Activated CD8-positive, alpha-beta memory T cell treated with anti-CD3 and anti-CD28 coated beads for 48 hours (primary cell): Measurements from ENCODE around the gene TP53.
"Not testable (repeated sequence)": the region's sequence is repeated elsewhere in the genome, so short reads cannot be mapped to it uniquely, and the experiment has no call there.

ENCODE experiments used
- DNase-seq, 3 experiments: peaks; one replicate each; pipeline ENCODE4 v3.0.0-alpha.2; 2020; ENCODE audit warnings: low read depth in 2 of 3, low spot score in 2 of 3

The TP53 gene

GRCh38 chr17:7676533-7676932 lies 10.8 kb downstream of the TP53 start:
- DNase-seq: no peak

DNA sequence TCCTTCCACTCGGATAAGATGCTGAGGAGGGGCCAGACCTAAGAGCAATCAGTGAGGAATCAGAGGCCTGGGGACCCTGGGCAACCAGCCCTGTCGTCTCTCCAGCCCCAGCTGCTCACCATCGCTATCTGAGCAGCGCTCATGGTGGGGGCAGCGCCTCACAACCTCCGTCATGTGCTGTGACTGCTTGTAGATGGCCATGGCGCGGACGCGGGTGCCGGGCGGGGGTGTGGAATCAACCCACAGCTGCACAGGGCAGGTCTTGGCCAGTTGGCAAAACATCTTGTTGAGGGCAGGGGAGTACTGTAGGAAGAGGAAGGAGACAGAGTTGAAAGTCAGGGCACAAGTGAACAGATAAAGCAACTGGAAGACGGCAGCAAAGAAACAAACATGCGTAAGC lies 12.4 kb downstream of the TP53 start:
- no peak for DNase-seq

- DNase-seq: peak in 1 of 3 experiments; percentile 37
Measured at GRCh38 chr17:7673239-7673638, 14.1 kb downstream of the TP53 start.

GRCh38 chr17:7668482-7668881 lies 18.8 kb downstream of the TP53 start:
- DNase-seq: no peak

DNA sequence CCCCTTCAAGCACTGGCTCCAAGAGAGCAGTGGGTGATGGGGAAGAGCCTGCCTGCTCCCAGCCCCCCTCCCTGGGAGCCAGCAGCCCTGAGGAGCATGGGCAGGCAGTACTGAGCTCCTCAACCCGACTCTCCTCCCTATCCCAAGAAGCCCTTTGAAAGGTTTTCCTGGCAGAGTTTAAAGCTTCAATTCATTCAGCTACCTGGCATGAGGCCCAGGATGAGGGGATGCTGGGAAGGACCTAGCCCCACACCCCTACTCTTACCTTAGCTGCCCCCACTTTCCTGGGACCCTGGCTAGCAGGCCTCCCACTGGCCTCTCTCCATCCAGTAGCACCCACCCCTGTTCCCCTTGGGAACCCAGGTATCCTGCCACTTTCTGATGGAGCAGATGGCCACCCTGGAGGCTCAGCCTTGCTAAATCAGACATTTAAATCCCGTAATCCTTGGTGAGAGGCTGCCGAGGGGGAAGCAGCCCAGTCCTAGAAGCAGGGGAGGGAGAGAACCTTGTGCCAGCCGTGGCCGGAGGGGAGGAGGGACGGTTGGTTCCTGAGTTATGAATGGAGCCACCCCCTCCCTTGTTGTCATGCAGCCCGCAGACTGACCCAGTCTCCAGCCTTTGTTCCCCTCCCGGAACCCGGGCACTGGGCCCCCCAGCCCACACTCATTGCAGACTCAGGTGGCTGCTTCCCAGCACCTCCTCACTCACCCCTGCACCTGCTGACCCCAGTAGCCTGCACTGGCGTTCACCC lies 19.5 kb downstream of the TP53 start:
- no peak for DNase-seq

- no peak for DNase-seq
Measured at GRCh38 chr17:7656958-7657609, 30.2 kb downstream of the TP53 start.

- no peak for DNase-seq
Measured at GRCh38 chr17:7655541-7655840, 31.8 kb downstream of the TP53 start.

DNA sequence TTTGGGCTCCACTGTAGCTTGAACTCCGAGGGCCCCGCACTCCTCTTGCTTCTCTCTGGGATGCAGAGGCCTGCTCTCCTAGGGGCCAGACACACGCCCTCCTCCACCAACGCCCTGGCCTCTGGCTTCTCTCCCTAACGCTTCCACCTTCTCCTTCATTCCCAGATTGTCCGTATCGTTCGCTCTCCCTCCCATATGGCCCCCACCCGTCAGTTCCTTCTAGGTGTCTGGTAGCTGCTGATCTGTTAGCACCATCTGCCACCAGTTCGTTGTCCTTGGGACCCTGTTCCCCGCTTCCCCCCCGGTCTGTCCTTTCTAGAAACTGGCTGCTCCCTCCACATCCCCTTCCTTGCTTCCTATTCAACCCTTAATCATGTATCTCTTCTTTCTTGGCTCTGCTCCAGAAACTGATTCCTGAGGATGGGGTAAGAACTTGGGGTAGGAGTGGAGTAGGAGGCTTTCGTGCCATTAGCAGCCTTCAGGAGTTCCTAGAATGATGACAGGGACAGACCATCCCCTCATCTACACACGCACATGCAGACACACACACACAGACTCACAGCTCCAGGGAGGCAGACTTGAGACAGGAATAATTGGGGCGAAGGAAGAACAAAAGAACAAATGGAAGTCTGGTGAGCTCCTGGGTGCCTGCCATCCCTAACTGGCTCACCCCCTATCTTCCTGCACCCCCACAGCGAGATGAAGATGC lies 32.3 kb downstream of the TP53 start:
- DNase-seq: no peak

- no peak for DNase-seq
Measured at GRCh38 chr17:7652388-7653356, 34.6 kb downstream of the TP53 start.

DNA sequence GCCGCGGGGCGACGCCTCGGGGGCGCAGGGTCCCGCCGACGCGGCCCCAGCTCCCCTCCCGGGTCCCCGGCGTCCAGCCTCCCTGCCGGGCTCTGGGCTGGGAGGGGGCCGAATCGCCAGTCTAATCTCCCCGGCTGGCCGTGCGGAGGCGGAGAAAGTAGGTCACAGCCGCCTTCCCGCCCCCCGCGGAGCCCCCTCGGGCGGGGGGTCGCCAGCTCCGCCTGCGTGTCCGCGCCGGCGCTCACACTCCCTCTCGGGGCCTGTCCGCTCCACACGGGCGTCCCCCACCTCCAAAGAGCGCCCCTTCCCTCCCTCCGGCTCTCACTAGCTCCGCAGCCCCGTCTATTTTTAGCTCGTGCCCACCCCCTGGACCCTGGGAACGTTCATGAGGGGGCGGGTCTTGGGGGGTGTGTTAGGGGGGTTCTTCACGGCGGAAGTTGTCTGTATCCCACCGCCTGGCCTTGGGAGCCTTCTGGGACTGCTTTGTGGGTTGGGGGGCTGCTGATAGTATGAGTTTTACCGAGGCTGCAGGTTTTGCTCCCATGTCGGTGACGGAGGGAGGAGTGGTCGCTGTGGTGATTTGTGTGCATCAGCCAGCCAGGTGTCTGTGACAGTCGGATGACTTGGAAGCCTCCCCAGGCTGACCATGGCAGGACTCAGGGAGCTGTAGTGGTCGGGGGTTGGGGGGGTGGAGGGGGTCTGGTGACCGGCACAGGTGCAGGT lies 35.5 kb downstream of the TP53 start:
- DNase-seq: no peak

DNA sequence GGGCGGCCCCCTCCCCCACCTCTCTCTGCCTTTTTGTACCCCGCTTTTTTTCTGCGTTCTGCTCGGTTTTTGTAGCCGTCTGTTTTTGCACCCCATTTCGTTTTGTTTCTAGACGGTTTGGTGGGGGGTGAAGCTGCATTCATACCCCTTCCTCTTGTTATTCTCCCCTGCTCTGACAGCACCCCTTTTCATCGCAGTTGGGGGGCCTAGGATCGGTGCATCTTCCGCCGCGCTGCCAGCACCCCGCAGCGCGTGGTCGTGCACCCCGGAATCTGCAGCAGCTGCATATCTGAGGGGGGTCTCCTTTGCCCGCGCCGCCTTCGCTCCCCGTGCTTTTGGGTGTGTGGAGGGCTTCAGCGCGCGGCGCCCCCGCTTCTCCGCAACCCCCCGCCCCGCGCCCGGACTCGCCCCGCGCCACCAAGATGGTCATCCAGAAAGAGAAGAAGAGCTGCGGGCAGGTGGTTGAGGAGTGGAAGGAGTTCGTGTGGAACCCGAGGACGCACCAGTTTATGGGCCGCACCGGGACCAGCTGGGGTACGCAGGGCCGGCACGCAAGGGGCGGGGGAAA lies 36.1 kb downstream of the TP53 start:
- DNase-seq: no peak

DNA sequence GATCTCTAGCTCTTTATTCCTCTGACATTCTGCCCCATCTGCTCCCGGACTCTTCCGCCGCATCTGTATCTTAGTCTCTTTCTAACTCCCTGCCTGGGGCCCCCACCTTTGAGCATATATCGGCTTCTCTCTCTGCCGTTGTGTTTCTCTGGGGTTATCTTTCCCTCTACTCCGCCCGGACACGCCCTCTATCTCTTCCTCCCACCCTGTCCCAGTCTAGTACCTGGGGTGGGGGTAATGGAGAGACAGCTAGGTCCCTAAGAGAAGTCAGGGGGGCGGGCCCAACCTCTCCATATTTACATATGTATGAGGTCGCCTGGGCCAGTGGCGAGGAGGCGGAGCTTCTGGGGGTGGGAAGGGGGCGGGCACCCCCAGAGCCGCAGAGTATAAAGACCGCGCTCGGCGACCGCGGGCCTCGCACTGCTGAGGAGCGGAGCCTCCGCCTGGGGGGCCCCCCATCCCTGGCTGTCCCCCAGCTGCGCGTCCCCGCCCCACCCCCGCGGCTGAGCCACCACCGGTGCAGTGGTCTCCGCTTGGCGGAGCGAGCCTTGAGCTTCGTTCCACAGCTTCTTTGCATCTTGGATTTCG lies 36.7 kb downstream of the TP53 start, which contains the start of gene ATP1B2:
Gene ATP1B2 (plus strand): TSS at position 418 of the 588 bp plus-strand sequence. CDS start 593 bp downstream, outside the sequence.
- DNase-seq: peak; percentile 39 to 44 (median 42)

DNA sequence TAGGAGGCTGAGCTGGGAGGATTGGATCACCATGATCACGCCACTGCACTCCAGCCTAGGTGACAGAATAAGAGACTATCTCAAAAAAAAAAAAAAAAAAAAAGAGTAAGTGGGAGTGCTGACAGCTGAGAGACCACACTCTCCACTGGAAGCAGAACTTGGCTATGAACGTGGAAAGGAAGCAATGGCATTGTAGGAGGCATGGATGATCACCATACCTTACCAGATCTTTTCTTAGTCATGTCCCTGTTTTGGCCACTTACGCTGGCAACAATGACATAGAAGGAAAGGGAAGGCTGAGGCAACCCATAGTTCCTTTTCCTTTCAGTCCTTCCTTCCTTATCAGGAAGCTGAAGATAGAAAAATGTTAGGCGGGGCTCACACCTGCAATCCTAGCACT lies 40.3 kb downstream of the TP53 start:
- no peak for DNase-seq

GRCh38 chr17:7646457-7646856 lies 40.8 kb downstream of the TP53 start:
- DNase-seq: no peak

DNA sequence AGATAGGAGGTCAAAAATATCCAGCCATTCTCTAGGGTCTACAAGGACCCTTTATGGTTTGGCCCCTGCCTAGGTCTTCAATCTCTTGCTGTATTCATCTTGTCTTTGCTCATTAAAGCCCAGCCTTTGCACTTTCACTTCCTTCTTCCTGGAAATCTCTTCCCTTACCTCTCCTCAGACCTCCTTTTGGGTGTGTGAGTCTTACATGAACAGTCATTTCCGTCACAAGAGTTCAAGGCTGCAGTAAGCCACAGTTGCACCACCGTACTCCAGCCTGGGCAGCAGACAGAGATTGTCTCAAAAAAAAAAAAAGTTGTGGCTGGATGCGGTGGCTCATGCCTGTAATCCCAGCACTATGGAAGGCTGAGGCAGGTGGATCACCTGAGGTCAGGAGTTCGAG lies 42.5 kb downstream of the TP53 start:
- no peak for DNase-seq

DNA sequence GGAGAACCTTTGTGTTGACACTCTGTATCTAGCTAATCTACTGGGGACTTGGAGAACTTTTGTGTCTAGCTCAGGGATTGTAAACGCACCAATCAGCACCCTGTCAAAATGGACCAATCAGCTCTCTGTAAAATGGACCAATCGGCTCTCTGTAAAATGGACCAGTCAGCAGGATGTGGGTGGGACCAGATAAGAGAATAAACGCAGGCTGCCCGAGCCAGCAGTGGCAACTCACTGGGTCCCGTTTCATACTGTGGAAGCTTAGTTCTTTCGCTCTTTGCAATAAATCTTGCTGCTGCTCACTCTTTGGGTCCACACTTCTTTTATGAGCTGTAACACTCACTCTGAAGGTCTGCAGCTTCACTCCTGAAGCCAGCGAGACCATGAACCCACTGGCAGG lies 45.7 kb downstream of the TP53 start:
- not testable (repeated sequence) for DNase-seq

DNA sequence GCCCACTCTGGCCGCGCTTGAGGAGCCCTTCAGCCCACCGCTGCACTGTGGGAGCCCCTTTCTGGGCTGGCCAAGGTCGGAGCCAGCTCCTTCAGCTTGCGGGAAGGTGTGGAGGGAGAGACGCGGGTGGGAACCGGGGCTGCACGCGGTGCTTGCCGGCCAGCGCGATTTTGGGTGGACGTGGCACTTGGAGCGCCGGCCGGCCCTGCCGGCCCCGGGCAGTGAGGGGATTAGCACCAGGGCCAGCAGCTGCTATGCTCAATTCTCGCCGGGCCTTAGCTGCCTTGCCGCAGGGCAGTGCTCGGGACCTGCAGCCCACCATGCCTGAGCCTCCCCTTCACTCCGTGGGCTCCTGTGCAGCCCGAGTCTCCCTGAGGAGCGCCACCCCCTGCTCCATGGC lies 46.5 kb downstream of the TP53 start:
- no peak for DNase-seq

GRCh38 chr17:7636163-7636562 lies 51.1 kb downstream of the TP53 start:
- DNase-seq: no peak

DNA sequence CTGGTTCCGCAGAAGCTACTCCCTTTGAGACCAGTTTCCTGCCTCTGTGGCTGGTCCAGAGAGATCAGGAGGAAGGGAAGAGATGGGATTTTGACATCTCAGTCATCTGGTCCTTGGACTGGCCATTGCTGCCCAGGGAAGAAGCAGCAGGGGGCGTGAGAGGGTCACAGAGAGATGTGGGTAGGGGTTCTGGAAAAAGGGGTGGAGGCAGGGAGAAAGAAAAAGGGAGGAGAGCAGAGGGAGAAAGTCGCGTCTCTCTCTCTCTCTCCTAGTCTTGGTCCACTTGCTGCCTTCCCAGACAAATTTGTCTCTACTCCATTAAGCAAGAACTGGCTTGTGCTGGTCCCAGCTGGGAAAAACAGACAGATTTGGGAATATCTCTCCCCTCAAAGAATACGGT lies 52.9 kb downstream of the TP53 start:
- no peak for DNase-seq

DNA sequence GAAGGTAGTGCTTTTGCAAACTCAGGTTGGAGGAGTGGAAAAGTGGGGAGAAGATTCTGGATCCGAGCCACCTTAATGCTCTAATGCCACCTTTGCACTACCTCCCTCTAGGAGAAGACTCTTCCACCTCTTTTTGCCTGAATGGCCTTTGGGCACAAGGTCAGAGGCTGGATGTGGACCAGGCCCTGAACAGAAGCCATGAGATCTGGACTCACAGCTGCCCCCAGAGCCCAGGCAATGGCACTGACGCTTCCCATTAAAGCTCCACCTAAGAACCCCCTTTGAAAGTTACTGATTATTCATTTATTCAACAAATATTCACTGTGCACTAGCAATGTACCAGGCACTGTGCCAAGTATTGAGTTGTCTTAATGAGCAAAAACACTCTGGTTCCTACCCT lies 54.2 kb downstream of the TP53 start:
- DNase-seq: no peak
